ENCODE measurements around the gene SMYD3. TPM values are rescaled to one million over a fixed set of nuclear protein-coding genes. Genes with fewer than 3 reads are reported as not detected.

The SMYD3 gene
- total and polyA plus RNA-seq, 8 donors = 20.4 to 35.1 (median 24.3) TPM

DNA sequence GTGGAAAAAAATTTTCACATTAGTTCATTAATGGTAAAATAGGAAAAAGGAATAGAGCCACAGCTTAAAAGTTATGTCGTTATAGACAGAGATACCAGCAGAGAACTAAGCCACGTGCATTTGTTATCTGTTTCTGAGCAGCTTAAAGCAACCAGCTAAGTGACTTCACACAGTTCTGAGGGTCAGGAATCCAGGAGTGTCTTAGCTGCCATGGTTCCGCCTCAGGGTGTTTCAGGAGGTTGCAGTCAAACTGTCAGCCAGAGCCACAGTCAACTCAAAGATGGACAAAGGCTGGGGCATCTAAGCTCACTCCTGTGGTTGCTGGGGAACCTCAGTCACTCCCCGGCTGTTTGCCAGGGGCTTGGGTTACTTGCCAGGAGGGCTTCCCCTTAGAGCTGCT is 515.8 kb downstream of the SMYD3 start:
- intact Hi-C loops (cut with DNase I) = no loop called here
- ATAC-seq (no peak), DNase-seq (no peak)
- TF ChIP-seq CTCF (IDR thresholded peaks at IDR 0.05) = no peak
- H3K9me3 ChIP-seq = no peaks in the 10 kb centered on the region
- no peaks in the 10 kb centered on the region for H3K27me3 ChIP-seq
- no peak overlapping the region for H3K4me3 ChIP-seq
- H3K4me1 ChIP-seq = peaks cover 0 to 9% of the 10 kb centered on the region in 2 donors
- no peak overlapping the region for H3K27ac ChIP-seq
- H3K36me3 ChIP-seq = no peaks in the 10 kb centered on the region

- no peak overlapping the region for H3K27ac ChIP-seq
- H3K4me3 ChIP-seq = no peak overlapping the region
- no peak for TF ChIP-seq CTCF (IDR thresholded peaks at IDR 0.05)
- DNase-seq = no peak
- peaks cover 0 to 9% of the 10 kb centered on the region in 2 donors for H3K4me1 ChIP-seq
- no peaks in the 10 kb centered on the region for H3K9me3 ChIP-seq
- H3K27me3 ChIP-seq = no peaks in the 10 kb centered on the region
- intact Hi-C loops (cut with DNase I) = no loop called here
- ATAC-seq = no peak
- no peaks in the 10 kb centered on the region for H3K36me3 ChIP-seq
Measured at GRCh38 chr1:245990315-245991022, 516.6 kb downstream of the SMYD3 start.

DNA sequence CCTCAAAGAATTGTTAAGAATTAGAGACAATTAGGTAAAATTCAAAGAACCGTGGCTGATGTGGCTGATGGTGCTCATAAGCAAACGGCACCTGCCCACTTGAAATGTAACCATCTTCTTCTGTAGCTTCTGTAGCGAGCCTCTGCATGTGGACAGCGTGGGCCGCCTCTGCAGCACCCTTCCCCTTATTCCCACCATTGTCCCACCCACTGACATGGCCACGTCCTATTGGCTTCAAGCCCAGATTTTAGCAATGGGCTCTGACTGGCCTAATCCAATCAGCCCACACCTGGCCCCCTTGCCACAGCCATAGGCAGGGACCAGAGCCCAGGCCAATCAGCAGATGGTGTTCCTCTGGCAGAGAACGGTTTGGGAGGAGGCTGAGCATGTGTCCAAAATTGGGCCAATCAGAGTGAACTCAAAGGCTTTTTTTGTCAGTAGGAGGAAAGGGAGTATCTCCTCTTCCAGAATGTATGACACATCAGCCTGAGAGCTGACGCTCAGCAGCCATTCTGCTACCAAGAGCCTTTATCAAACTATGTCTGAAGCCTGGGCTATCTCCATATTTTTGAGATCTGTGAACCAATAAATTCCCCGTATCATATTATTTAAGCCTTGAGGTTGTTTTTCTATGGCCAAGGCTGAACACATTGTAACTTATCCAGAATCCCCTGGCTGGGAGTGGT is 518.5 kb downstream of the SMYD3 start:
- TF ChIP-seq CTCF (IDR thresholded peaks at IDR 0.05) = no peak
- intact Hi-C loops (cut with DNase I) = no loop called here
- ATAC-seq (no peak), DNase-seq (no peak)
- H3K9me3 ChIP-seq = no peaks in the 10 kb centered on the region
- H3K27me3 ChIP-seq = no peaks in the 10 kb centered on the region
- peaks cover 0 to 9% of the 10 kb centered on the region in 2 donors for H3K4me1 ChIP-seq
- no peaks in the 10 kb centered on the region for H3K36me3 ChIP-seq
- H3K27ac ChIP-seq = no peak overlapping the region
- H3K4me3 ChIP-seq = no peak overlapping the region

DNA sequence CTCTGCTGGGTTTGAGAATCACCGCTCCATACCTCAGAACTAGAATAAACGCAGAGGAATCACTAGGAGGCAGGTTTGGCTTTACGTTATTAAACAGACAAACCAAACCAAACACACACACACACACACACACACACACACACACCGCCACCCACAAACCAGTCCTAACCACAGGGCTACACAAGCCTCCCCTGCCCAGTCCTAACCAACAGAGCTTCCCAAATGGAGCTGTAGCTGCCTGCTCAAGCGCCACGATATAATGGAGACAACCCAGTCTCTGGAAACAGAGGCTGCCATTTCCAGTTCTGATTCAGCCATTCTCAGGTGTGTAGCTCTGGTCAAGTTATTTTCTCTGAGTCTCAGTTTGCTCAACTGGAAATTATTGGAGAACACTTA is 519.1 kb downstream of the SMYD3 start:
- peaks cover 0 to 9% of the 10 kb centered on the region in 2 donors for H3K4me1 ChIP-seq
- intact Hi-C loops (cut with DNase I) = no loop called here
- DNase-seq (no peak), ATAC-seq (no peak)
- no peak for TF ChIP-seq CTCF (IDR thresholded peaks at IDR 0.05)
- H3K27me3 ChIP-seq = no peaks in the 10 kb centered on the region
- no peaks in the 10 kb centered on the region for H3K36me3 ChIP-seq
- H3K9me3 ChIP-seq = no peaks in the 10 kb centered on the region
- H3K27ac ChIP-seq = no peak overlapping the region
- no peak overlapping the region for H3K4me3 ChIP-seq

DNA sequence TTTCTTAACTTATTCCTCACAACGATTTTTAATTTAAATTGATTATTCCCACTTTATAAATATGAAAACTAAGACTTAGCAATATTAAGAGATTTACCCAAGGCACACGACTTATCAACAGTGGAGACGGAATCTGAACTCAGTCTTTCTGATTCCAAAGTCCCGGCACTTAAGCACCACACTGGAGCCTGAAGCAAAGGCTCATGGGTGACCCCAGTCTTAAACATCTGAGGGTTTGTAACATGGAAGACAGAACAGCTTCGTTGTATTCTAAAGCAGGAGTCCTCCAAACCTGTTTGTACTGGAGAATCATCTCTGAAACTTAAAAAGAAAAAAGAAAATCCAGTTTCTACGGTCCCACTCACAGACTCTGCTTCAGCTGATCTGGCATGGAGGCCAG is 519.5 kb downstream of the SMYD3 start:
- H3K4me1 ChIP-seq = peaks cover 0 to 9% of the 10 kb centered on the region in 2 donors
- H3K4me3 ChIP-seq = no peak overlapping the region
- no peaks in the 10 kb centered on the region for H3K9me3 ChIP-seq
- ATAC-seq (no peak), DNase-seq (no peak)
- no peaks in the 10 kb centered on the region for H3K27me3 ChIP-seq
- TF ChIP-seq CTCF (IDR thresholded peaks at IDR 0.05) = no peak
- intact Hi-C loops (cut with DNase I) = no loop called here
- H3K36me3 ChIP-seq = no peaks in the 10 kb centered on the region
- no peak overlapping the region for H3K27ac ChIP-seq
